Heart left ventricle (tissue), 16 donors: ENCODE results near the gene SLC43A2. TPM values are rescaled to one million over a fixed set of nuclear protein-coding genes. Genes with fewer than 3 reads are reported as not detected.

ENCODE experiments used
- ATAC-seq, 4 donors: fragments of 200-7000 bp; cut with Tn5 transposase; one replicate each; pipeline ENCODE4 v1.9.1; 2020 to 2022; ENCODE audit warnings: moderate library complexity in 4 of 4, mild to moderate bottlenecking in 3 of 4, moderate number of reproducible peaks in 1 of 4
- DNase-seq, 5 donors: peaks; one replicate each; pipeline ENCODE4 v3.0.0-alpha.2; 2020
- H3K27ac ChIP-seq, 12 donors: fragments of 200-600 bp; sonication (generic) in 4 of 12; one replicate each; pipeline versions ENCODE4 v1.5.0 to v1.8.0; 2016 to 2022; ENCODE audit warnings: mild to moderate bottlenecking in 2 of 12
- H3K27me3 ChIP-seq, 9 donors: fragments of 200-600 bp; sonication (generic) in 2 of 9; one replicate each; pipeline versions ENCODE4 v1.5.1 to v1.8.0; 2016 to 2022; ENCODE audit warnings: mild to moderate bottlenecking in 3 of 9
- H3K36me3 ChIP-seq, 9 donors: fragments of 200-600 bp; sonication (generic) in 2 of 9; one replicate each; pipeline versions ENCODE4 v1.5.0 to v1.8.0; 2018 to 2022; ENCODE audit warnings: mild to moderate bottlenecking in 2 of 9
- H3K4me1 ChIP-seq, 12 donors: fragments of 200-600 bp; sonication (generic) in 4 of 12; one replicate each; pipeline versions ENCODE4 v1.5.0 to v1.8.0; 2016 to 2022; ENCODE audit warnings: mild to moderate bottlenecking in 3 of 12
- H3K4me3 ChIP-seq, 12 donors: fragments of 200-600 bp; sonication (generic) in 4 of 12; one replicate each; pipeline versions ENCODE4 v1.5.0 to v1.8.0; 2017 to 2022; ENCODE audit warnings: mild to moderate bottlenecking in 9 of 12, moderate library complexity in 4 of 12
- H3K9me3 ChIP-seq, 12 donors: fragments of 200-600 bp; sonication (generic) in 4 of 12; one replicate each; pipeline versions ENCODE4 v1.5.0 to v1.8.0; 2016 to 2022; ENCODE audit warnings: mild to moderate bottlenecking in 1 of 12
- POLR2A ChIP-seq, 2 donors: fragments of 450-650 bp; IDR thresholded peaks; one replicate each; pipeline ENCODE4 v1.6.1; 2017; ENCODE audit warnings: antibody characterized with exemption in 2 of 2, mild to moderate bottlenecking in 2 of 2, moderate library complexity in 2 of 2
- WGBS, 4 donors: extraction: QIAGEN DNeasy Blood & Tissue Kit in 2 of 4; methylation state at CpG; one replicate each; pipeline versions ENCODE4 v1.1.5 to v1.1.7; 2013 to 2018; 5-methylcytosine and 5-hydroxymethylcytosine counted together
- intact Hi-C, 10 donors: fragments of 100-400 bp; cut with DNase I; formaldehyde crosslinking; loops; one replicate each; pipeline versions ENCODE4 v1.11.1 to v1.14.2; 2022
- polyA plus RNA-seq, 2 donors: library from polyadenylated mRNA; stranded (reverse); fragments of 200-250 nt; gene quantifications; one replicate each; pipeline ENCODE4 v1.2.3, GENCODE V29; 2013
- total RNA-seq, 9 donors: library from RNA; depleted of rRNA in 2 of 9; stranded (reverse); fragments of >200 nt in 2 of 9; fragmentation: NEBNext Ultra II Directional in 3 of 9; extraction: Animal tissue kit (Norgen Biotek cat#: 25700) in 3 of 9; gene quantifications; one replicate each; pipeline versions ENCODE4 v1.1.0 to v1.2.4, GENCODE V29; 2016 to 2023
- TF ChIP-seq, protein P1 (sequence below), 12 donors: fragments of 200-600 bp; sonication (generic) in 4 of 12; IDR thresholded peaks; one replicate each; pipeline versions ENCODE4 v1.5.0 to v1.8.0; 2018 to 2022; ENCODE audit warnings: antibody characterized with exemption in 12 of 12, mild to moderate bottlenecking in 5 of 12
- donor health status: ischemic (EF 13 %, LVEDD 7.1; RV severe dilation, severe dysfunction).
- donor health status: healthy with polysubstance abuse.
- donor health status: DM: no; HTN: yes; CAD: no.
- donor health status: DM: no; HTN: no; CAD: no.
- donor health status: ischemic (EF 25% LVEDD 6.9; RV normal size, moderate dysfunction).
- donor health status: ischemic (EF 25% LVEDD 5.7; RV mildly dilated, moderate dysfunction).
- donor health status: healthy.
- donor health status: DM: yes; HTN: yes; CAD: no.
- donor health status: ischemic (EF 35%, LVEDD 5.7; RV mildly dilated, moderate dysfunction).
- donor health status: nonischemic (EF 11% LVEDD 7.7; RV severe dilation, severe dysfunction).
- donor health status: DM: yes; HTN: yes; CAD: no.
- donor health status: PGD.
- donor health status: ischemic (EF 29% LVEDD 5.4; RV normal size, mild dysfunction).
- donor health status: nonischemic (EF 23%, LVEDD 6.1; RV moderate dilation, normal function).

Gene SLC43A2
- total and polyA plus RNA-seq, 11 donors = 1.4 to 29.1 (median 6.8) TPM

- peak overlapping the region; percentile 28 to 95 (median 82) for H3K27ac ChIP-seq
- peaks cover 3 to 51% (median 24%) of the 10 kb centered on the region in 12 donors for H3K4me1 ChIP-seq
- WGBS, 4 donors = 0 to 3% (median 1%) methylated on average over 5 to 62 of the region's 62 CpGs
- intact Hi-C loops = loop anchor here in 1 of 10 donors (10.0 kb wide), 1 partner anchor 473 kb away; the partner anchor contains the start of gene DPH1
- DNase-seq (peak; percentile 60 to 75 (median 63)), ATAC-seq (peak in 3 of 4 donors; percentile 27 to 51 (median 41))
- H3K4me3 ChIP-seq = peak overlapping the region; percentile 70 to 95 (median 84)
- TF ChIP-seq, protein P1, sequence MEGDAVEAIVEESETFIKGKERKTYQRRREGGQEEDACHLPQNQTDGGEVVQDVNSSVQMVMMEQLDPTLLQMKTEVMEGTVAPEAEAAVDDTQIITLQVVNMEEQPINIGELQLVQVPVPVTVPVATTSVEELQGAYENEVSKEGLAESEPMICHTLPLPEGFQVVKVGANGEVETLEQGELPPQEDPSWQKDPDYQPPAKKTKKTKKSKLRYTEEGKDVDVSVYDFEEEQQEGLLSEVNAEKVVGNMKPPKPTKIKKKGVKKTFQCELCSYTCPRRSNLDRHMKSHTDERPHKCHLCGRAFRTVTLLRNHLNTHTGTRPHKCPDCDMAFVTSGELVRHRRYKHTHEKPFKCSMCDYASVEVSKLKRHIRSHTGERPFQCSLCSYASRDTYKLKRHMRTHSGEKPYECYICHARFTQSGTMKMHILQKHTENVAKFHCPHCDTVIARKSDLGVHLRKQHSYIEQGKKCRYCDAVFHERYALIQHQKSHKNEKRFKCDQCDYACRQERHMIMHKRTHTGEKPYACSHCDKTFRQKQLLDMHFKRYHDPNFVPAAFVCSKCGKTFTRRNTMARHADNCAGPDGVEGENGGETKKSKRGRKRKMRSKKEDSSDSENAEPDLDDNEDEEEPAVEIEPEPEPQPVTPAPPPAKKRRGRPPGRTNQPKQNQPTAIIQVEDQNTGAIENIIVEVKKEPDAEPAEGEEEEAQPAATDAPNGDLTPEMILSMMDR (IDR thresholded peaks at IDR 0.05) = no peak
- no peak for TF ChIP-seq POLR2A (IDR thresholded peaks at IDR 0.05)
- H3K9me3 ChIP-seq = no peaks in the 10 kb centered on the region
- no peaks in the 10 kb centered on the region for H3K27me3 ChIP-seq
- H3K36me3 ChIP-seq = peaks cover 0 to 7% (median 2%) of the 10 kb centered on the region in 9 donors
Observed at GRCh38 chr17:1562176-1562643, 66.4 kb downstream of the SLC43A2 start.

- TF ChIP-seq POLR2A (IDR thresholded peaks at IDR 0.05) = no peak
- TF ChIP-seq, protein P1 (IDR thresholded peaks at IDR 0.05) = peak in 7 of 12 donors; percentile 14 to 51 (median 32)
- peaks cover 3 to 51% (median 24%) of the 10 kb centered on the region in 12 donors for H3K4me1 ChIP-seq
- ATAC-seq (peak in 3 of 4 donors; percentile 23 to 41 (median 28)), DNase-seq (peak in 2 of 5 donors; percentile 33 to 66)
- peaks cover 0 to 11% (median 5%) of the 10 kb centered on the region in 9 donors for H3K36me3 ChIP-seq
- intact Hi-C loops = loop anchor here in 1 of 10 donors (10.0 kb wide), 1 partner anchor 473 kb away; the partner anchor contains the start of gene DPH1
- 5 to 9% (median 6%) methylated on average over 32 to 47 of the region's 47 CpGs for WGBS, 4 donors
- H3K9me3 ChIP-seq = no peaks in the 10 kb centered on the region
- peak overlapping the region; percentile 70 to 95 (median 84) for H3K4me3 ChIP-seq
- H3K27ac ChIP-seq = peak overlapping the region; percentile 28 to 95 (median 82)
- H3K27me3 ChIP-seq = no peaks in the 10 kb centered on the region
Observed at GRCh38 chr17:1561420-1562175, 67.0 kb downstream of the SLC43A2 start.

DNA sequence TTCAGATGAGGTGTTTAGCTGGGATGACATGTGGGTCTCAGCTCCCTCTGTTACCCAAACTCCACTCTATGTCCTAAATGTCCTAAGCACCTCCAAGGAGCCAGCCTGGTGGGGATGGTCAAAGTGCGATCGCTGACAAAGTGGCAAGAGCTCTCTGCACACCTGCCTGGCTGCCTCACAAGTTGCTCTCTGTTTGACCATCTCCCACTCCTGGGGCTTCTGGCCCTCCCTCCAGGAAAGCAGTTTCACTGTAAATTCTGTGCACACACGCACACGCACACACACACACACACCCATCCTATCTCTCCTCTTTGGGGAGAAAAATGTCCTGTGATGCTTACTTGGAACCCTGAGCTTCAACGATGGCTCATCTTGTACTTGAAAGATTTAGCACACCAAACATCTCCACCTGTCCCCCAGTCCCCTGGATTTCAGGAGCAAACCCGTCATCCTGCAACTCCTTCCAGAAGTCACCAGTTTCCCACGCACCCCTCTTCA, 67.7 kb downstream of the SLC43A2 start:
- no peaks in the 10 kb centered on the region for H3K9me3 ChIP-seq
- DNase-seq = peak in 1 of 5 donors; percentile 15
- intact Hi-C loops = loop anchor here in 1 of 10 donors (10.0 kb wide), 1 partner anchor 474 kb away; the partner anchor contains the start of gene DPH1
- no peak for ATAC-seq
- peak overlapping the region in 8 of 12 donors; percentile 72 to 95 (median 84) for H3K4me3 ChIP-seq
- TF ChIP-seq, protein P1 (IDR thresholded peaks at IDR 0.05) = no peak
- TF ChIP-seq POLR2A (IDR thresholded peaks at IDR 0.05) = no peak
- peaks cover 0 to 18% (median 8%) of the 10 kb centered on the region in 9 donors for H3K36me3 ChIP-seq
- peaks cover 3 to 51% (median 25%) of the 10 kb centered on the region in 12 donors for H3K4me1 ChIP-seq
- 76 to 84% (median 81%) methylated on average over 7 of the region's 7 CpGs for WGBS, 4 donors
- H3K27ac ChIP-seq = no peak overlapping the region
- no peaks in the 10 kb centered on the region for H3K27me3 ChIP-seq
